Omental fat pad (tissue), 4 donors: ENCODE results near the gene GABARAP. TPM values are rescaled to one million over a fixed set of nuclear protein-coding genes. Genes with fewer than 3 reads are reported as not detected.

Source experiments
- ATAC-seq: fragments of 150-250 bp; one replicate; pipeline ENCODE4 v1.9.1; 2016; ENCODE audit warnings: mild to moderate bottlenecking, moderate library complexity; ENCODE audit not compliant: low FRiP score
- DNase-seq: peaks from one replicate; pipeline ENCODE4 v3.0.0-alpha.2; 2019; ENCODE audit warnings: low spot score
- CTCF ChIP-seq, 3 donors: fragments of 450-650 bp; IDR thresholded peaks; one replicate each; pipeline ENCODE4 v1.5.1; 2016 to 2017; ENCODE audit warnings: antibody characterized with exemption in 3 of 3, mild to moderate bottlenecking in 3 of 3, moderate library complexity in 2 of 3
- total RNA-seq, 4 donors: library from RNA; depleted of rRNA; stranded (reverse); fragments of >200 nt; gene quantifications; one replicate each; pipeline ENCODE4 v1.1.0, GENCODE V29; 2016

Gene GABARAP
- total RNA-seq, 4 donors from 2014 or later: 316 to 526 (median 376) TPM

- no peak for ATAC-seq
- DNase-seq: no peak
- no peak for TF ChIP-seq CTCF (IDR thresholded peaks at IDR 0.05)
These were observed 41.4 kb upstream of the GABARAP start for GRCh38 chr17:7283471-7284216.

- ATAC-seq (no peak), DNase-seq (no peak)
- no peak for TF ChIP-seq CTCF (IDR thresholded peaks at IDR 0.05)
These were observed 40.6 kb upstream of the GABARAP start for GRCh38 chr17:7282752-7283321.

GRCh38 chr17:7281953-7282751 is 39.9 kb upstream of the GABARAP start:
- DNase-seq: no peak
- TF ChIP-seq CTCF (IDR thresholded peaks at IDR 0.05): no peak
- ATAC-seq: no peak

GRCh38 chr17:7281074-7281952 is 39.1 kb upstream of the GABARAP start, which contains the start of gene SLC2A4:
TSS of gene SLC2A4 (plus strand) at chr17:7281718. CDS start at chr17:7281935, 217 bp downstream.
- DNase-seq (peak; percentile 90), ATAC-seq (peak; percentile 90)
- no peak for TF ChIP-seq CTCF (IDR thresholded peaks at IDR 0.05)

GRCh38 chr17:7280519-7281073 is 38.3 kb upstream of the GABARAP start:
- peak; percentile 70 for DNase-seq
- peak in 2 of 3 donors; percentile 30 to 81 for TF ChIP-seq CTCF (IDR thresholded peaks at IDR 0.05)
- peak; percentile 82 for ATAC-seq

- ATAC-seq (no peak), DNase-seq (no peak)
- no peak for TF ChIP-seq CTCF (IDR thresholded peaks at IDR 0.05)
These were observed 37.2 kb upstream of the GABARAP start for GRCh38 chr17:7279448-7279847.
